Calu3 (cell line): ENCODE data around the gene FLT3LG. TPM values are rescaled to one million over a fixed set of nuclear protein-coding genes. Genes with fewer than 3 reads are reported as not detected.

Experiments used
- BruUV-seq: library from RNA; stranded (reverse); fragments of 400-500 nt; replicated peaks from 2 replicates; lab custom pipeline; 2021; lab: Mats Ljungman, UMichigan
- CTCF ChIA-PET: fragments of 300-600 bp; sonication (Branson Sonifier 250); formaldehyde crosslinking; loops from one replicate; lab custom pipeline; 2022; ENCODE audit warnings: antibody characterized with exemption; lab: Charles Lee
- DNase-seq: peaks from one replicate; pipeline ENCODE4 v3.0.0; 2022
- H3K27ac Mint-ChIP-seq: one replicate; pipeline ENCODE4 v1.8.0; 2022; ENCODE audit warnings: mixed read lengths; ENCODE audit not compliant: unreplicated experiment
- H3K27me3 Mint-ChIP-seq: one replicate; pipeline ENCODE4 v1.8.0; 2022; ENCODE audit warnings: mixed read lengths; ENCODE audit not compliant: unreplicated experiment
- H3K36me3 Mint-ChIP-seq: one replicate; pipeline ENCODE4 v1.8.0; 2022; ENCODE audit warnings: mild to moderate bottlenecking, moderate library complexity, mixed read lengths; ENCODE audit not compliant: insufficient read depth, unreplicated experiment
- H3K4me1 Mint-ChIP-seq: one replicate; pipeline ENCODE4 v1.8.0; 2022; ENCODE audit warnings: mild to moderate bottlenecking, low read depth, mixed read lengths; ENCODE audit not compliant: unreplicated experiment
- H3K4me3 Mint-ChIP-seq: one replicate; pipeline ENCODE4 v1.8.0; 2022; ENCODE audit warnings: mild to moderate bottlenecking, low read depth, moderate library complexity, mixed read lengths; ENCODE audit not compliant: unreplicated experiment
- H3K9me3 Mint-ChIP-seq: one replicate; pipeline ENCODE4 v1.8.0; 2022; ENCODE audit warnings: low read depth, mixed read lengths; ENCODE audit not compliant: unreplicated experiment
- CTCF ChIP-seq: fragments of 200-600 bp; IDR thresholded peaks from one replicate; pipeline ENCODE4 v1.8.0; 2022; ENCODE audit warnings: antibody characterized with exemption; ENCODE audit not compliant: unreplicated experiment
- intact Hi-C: fragments of 100-400 bp; cut with micrococcal nuclease; formaldehyde crosslinking; loops from one replicate; pipeline ENCODE4 v1.10.0; 2022; ENCODE audit not compliant: unreplicated experiment
- total RNA-seq: library from RNA; stranded (reverse); gene quantifications from 2 replicates; pipeline ENCODE4 v1.2.3, GENCODE V29; 2022

The FLT3LG gene
- total RNA-seq, 1 experiment from 2014 or later: 4.8 TPM

DNA sequence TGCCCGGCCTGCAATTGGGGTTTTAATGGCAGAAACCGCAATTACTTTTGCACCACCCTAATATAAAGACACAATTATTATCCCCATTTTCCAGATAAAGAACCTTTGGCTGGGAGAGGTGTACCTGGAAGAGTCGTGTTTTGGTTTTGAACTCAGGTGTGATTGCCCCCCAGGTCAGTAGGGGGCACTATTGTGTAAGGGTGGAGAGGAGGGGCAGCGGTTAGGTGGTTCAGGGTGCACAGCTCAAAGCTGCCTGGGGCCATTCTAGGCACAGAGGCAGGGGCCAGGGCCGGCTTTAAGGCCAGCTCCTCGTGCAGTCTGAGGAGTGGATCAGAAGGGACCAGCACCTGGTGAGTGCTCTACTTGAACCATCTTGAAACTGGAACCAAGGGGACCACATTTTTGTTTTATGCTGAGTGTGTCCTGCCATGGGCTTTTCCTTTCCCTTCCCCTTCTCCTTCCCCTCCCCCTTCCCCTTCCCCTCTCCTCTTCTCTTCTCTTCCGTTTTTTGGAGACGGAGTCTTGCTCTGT is 32.6 kb downstream of the FLT3LG start:
- no TSS peak for BruUV-seq
- TF ChIP-seq CTCF: peak; percentile 88
- no peak overlapping the region for H3K27ac Mint-ChIP-seq
- CTCF ChIA-PET: interaction anchor here (0.6 to 1.1 kb wide), 5 partner anchors 40 to 584 kb away, joined by 3 to 18 read pairs (median 4); no protein-coding TSS in a partner anchor
- no peaks in the 10 kb centered on the region for H3K27me3 Mint-ChIP-seq
- intact Hi-C loops: loop anchor here (1.0 kb wide), 1 partner anchor 64 kb away; no protein-coding TSS in a partner anchor
- DNase-seq: peak; percentile 77
- no peaks in the 10 kb centered on the region for H3K9me3 Mint-ChIP-seq
- H3K4me3 Mint-ChIP-seq: no peak overlapping the region
- peaks cover 3% of the 10 kb centered on the region for H3K36me3 Mint-ChIP-seq
- peaks cover 8% of the 10 kb centered on the region for H3K4me1 Mint-ChIP-seq

DNA sequence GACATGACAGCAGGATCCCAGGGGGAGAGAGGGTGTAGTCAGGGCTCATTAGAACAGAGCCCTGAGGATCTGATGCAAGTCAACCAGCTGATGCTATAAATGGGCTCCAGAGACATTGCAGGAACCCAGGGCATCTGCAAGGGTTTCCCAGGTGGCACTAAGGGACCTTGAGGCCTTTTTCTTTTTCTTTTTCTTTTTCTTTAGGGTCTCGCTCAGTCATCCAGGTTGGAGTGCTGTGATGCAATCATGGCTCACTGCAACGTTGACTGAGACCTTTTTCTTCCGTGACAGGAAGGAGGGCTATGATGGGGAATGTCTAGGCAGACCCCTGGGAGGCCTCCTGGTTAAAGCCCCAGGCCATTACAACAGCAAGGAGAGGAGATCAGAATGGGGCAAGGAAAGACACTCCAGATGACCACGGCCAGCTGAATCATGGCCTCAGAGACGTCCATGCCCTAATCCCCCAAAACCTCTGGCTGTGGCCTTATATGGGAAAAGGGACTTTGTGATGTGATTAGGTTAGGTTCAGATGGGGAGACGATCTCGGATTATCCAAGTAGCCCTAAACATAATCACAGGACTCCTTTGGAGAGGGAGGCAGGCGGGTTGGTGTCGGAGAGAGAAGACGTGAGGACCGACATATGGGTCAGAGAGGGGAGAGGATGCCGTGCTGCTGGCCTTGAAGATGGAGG is 33.9 kb downstream of the FLT3LG start:
- no TSS peak for BruUV-seq
- H3K27ac Mint-ChIP-seq: no peak overlapping the region
- no peaks in the 10 kb centered on the region for H3K9me3 Mint-ChIP-seq
- CTCF ChIA-PET: no interaction called here
- DNase-seq: no peak
- no peaks in the 10 kb centered on the region for H3K27me3 Mint-ChIP-seq
- H3K36me3 Mint-ChIP-seq: peaks cover 16% of the 10 kb centered on the region
- no peak for TF ChIP-seq CTCF
- H3K4me1 Mint-ChIP-seq: peaks cover 18% of the 10 kb centered on the region
- intact Hi-C loops: no loop called here
- no peak overlapping the region for H3K4me3 Mint-ChIP-seq

GRCh38 chr19:49512970-49513745 is 39.1 kb downstream of the FLT3LG start:
- no peak for TF ChIP-seq CTCF
- CTCF ChIA-PET: interaction anchor here (0.5 to 1.9 kb wide), 5 partner anchors 32 to 692 kb away, joined by 3 to 8 read pairs (median 5); no protein-coding TSS in a partner anchor
- Mint-ChIP-seq H3K4me3 (peak overlapping the region; percentile 77), H3K27ac (peak overlapping the region; percentile 69), H3K9me3 (no peaks in the 10 kb centered on the region), H3K27me3 (no peaks in the 10 kb centered on the region), H3K36me3 (peaks cover 30% of the 10 kb centered on the region), H3K4me1 (peaks cover 27% of the 10 kb centered on the region)
- intact Hi-C loops: no loop called here
- no TSS peak for BruUV-seq
- peak; percentile 54 for DNase-seq

DNA sequence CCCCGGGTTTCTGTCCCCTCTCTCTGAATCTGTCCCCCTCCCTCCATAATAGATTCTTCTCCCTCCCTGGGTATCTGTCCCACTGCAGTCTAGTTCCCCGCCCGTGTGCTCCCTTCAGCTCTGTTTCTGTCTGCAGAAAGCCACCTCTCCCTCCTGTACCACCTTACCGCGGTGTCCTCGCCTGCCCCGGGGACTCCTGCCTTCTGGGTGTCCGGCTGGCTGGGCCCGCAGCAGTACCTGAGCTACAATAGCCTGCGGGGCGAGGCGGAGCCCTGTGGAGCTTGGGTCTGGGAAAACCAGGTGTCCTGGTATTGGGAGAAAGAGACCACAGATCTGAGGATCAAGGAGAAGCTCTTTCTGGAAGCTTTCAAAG is 39.7 kb downstream of the FLT3LG start:
- Mint-ChIP-seq H3K36me3 (peaks cover 30% of the 10 kb centered on the region), H3K4me3 (peak overlapping the region; percentile 77), H3K27me3 (no peaks in the 10 kb centered on the region), H3K4me1 (peaks cover 27% of the 10 kb centered on the region), H3K27ac (peak overlapping the region; percentile 69), H3K9me3 (no peaks in the 10 kb centered on the region)
- no peak for DNase-seq
- TSS peak; percentile 39 for BruUV-seq
- CTCF ChIA-PET: interaction anchor here (0.7 to 1.9 kb wide), 2 partner anchors 32 to 33 kb away, joined by 5 to 8 read pairs; no protein-coding TSS in a partner anchor
- intact Hi-C loops: no loop called here
- no peak for TF ChIP-seq CTCF
